NCI-H2196 treated with DMSO at 0.1 percent for 48 hours (cell line): ENCODE measurements around the gene USP40.

Experiments used
- DNase-seq: peaks from one replicate; lab custom pipeline; 2025; ENCODE audit not compliant: unreplicated experiment; lab: John Stamatoyannopoulos, UW

The USP40 gene

DNA sequence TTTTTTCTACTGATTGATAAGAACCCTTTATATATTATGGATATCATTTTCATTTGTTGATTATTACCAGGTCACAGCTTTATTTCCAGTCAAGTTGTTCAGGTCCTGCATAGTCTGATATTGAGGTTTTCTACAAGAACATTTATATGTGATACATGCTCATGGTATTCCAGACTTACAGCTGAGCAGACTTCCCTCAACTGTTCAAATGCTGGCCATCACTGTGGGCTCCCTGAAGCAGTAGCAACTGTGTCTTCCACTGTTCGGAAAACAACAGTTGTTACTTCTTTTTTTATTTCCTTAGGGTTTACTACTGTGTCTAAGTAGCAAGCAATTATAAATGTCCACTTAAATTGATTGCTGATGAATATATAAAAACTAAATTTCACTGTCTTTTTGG, 132.8 kb downstream of the USP40 start:
- no peak for DNase-seq

DNA sequence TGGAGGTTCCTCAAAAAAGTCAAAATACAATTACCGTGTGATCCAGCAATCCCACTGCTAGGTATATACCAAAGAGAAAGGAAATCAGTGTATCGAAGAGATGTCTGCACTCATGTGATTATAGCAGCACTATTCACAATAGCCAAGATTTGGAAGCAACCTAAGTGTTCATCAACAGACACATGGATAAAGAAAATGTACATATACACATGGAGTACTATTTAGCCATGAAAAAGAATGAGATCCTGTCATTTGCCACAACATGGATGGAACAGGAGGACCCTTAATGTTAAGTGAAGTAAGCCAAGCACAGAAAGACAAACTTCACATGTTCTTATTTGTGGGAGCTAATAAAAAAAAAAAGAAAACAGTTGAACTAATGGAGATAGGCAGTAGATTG, 133.6 kb downstream of the USP40 start:
- no peak for DNase-seq

DNA sequence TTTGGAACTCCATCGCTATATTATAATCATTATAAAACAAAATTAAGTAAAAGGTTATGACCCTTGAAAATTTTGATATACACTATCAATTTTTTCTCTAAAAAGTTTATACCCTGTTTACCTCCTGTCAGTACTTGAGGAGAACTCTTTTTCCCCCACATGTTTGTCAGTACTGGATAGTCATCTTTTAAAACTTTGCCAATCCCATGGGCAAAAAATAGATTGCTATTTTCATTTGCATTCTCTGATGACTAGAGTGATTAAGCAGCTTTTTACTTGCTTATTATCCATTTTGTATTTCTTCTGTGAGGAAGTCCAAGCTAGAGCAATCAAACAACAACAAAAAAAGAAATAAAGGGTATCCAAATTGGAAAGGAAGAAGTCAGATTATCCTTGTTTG, 135.9 kb downstream of the USP40 start:
- no peak for DNase-seq

DNA sequence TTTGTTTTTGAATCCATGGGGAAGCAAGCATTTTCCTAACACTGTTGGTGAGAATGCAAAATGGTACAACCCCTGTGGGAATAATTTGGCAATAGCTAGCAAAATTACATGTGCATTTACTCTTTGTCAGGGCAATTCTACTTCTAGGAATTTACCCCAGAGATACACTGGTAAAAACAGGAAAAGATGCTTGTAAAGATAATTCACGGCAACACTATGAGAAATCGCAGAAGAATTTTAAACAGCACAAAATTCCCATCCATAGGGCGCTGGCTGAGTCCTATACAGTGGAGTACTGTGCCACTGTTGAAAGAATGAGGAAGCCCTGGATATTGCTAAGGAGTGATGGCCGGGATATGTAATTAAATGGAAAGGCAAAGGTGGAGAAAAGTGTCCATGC, 136.5 kb downstream of the USP40 start:
- no peak for DNase-seq

DNA sequence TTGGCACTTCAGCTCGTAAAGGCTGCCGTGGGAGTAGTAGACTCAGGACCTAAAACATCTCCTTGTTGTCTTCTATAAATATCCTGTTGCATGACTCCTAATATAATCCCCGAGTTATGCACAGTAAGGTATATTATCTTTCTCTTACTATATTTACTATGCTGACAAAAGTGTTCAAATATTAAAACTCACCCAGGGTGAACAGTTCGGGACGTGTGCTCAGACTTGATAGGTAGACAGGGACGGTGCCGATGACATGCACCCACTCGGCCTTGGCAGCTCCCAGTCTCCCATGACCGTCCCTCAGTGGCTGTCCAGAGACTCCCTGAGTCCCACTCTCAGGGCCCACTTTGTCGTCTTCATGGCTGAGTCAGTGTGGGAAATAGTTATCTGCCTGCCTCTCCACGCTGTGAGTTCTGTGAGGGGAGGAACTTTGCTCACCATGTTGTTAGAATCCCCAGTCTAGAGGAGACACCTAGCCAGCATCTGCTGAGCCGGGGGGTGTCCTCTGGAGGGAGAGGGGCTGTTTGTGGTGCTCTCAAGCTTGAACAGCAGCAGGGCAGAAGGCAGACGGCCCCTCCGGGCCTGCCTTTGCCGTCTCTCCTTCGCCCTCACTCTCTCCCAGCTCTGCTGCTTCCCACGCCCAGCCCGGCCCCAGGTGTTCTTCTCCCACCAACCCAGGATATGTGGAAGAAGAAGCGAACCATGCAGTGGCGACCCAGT, 137.2 kb downstream of the USP40 start:
- no peak for DNase-seq

DNA sequence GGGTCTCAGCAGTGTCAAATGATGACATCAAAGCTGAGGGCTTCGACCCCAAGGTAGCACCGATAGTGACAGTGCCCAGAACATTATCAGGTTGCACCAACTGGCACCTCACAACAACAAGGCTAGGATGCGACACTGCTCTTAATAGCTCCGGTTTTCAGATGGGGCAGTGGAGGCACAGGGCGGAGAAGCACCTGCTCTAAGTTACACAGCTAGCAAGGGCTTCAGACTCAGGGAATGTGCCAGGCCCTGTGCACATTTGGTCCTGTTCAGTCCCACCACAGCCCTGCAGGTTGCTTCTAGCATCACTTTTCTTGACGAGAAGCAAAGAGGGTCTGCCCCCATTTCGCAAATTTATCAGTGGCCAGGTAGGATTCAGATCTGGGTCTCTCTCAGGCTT, 138.1 kb downstream of the USP40 start:
- DNase-seq, result no peak

DNA sequence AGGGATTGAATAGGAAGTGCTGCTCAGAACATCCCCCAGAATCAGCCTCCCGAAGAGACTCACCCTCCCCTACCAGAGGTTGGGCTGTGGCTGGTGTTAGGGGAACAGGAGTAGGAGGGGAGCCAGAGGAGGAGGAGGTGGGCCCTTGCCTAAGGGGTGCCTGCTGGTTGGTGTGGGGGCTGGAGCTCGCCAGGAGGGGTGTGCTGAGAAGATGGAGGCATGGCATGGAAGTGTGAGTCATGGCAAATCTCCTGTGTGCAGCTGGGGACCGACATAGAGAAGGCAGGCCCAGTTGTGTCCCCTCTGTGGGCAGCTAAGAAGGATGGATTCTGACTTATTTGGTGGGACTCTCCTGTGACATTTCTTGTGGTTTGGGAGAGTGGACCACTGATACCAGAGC, 138.6 kb downstream of the USP40 start:
- DNase-seq, result no peak

DNA sequence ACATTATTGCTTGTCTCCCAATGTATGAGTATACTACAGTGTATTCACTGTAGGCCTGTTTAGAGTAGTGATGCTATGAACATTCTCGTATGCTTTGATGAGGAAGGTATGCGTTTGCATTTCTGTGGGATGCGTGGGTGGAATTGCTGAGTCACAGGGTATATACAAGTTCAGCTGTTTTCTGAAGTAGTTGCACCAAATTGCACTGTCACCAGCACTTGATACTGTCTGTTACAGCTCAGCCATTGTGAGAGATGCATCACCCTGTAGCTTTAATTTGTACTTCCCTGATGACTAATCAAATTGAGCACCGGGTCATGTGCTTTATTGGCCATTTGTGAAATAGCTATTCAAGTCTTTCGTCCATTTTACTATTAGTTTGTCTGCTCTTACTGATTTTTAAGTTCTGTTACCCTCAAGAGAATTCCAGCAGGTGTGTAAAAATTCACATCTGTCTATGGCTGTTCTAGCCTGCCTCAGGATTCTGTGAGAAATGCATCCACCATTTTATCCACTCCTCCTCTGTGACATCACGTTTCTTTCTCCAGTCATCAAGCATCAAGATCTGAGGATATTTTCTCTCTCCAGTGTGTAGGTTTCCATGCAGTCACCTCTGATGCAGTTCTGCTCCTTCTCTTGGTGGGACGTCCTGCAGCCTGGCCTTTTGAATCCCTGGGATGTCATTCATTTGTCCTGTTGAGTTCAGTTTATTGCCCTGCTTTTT, 139.8 kb downstream of the USP40 start:
- no peak for DNase-seq
